Stimulated activated CD8-positive, alpha-beta memory T cell treated with anti-CD3 and anti-CD28 coated beads, Interleukin-7, amount 100 ng/mL, for 24 hours (primary cell): ENCODE data around the gene KBTBD13.
A peak's percentile ranks its signal among the peaks of the same experiment; 100 is the strongest.
"Not testable (repeated sequence)": the region's sequence is repeated elsewhere in the genome, so short reads cannot be mapped to it uniquely, and the experiment has no call there.

ENCODE experiments used
- DNase-seq: peaks from one replicate; pipeline ENCODE4 v3.0.0-alpha.2; 2020; ENCODE audit warnings: low read depth

The KBTBD13 gene

GRCh38 chr15:65076486-65077290 lies at the start of gene KBTBD13:
TSS of gene KBTBD13 (plus strand) at chr15:65076746. CDS start at chr15:65076816, 70 bp downstream.
- no peak for DNase-seq

GRCh38 chr15:65026756-65027155 lies 49.8 kb upstream of the KBTBD13 start:
- DNase-seq, result no peak

GRCh38 chr15:65027593-65027992 lies 49.0 kb upstream of the KBTBD13 start:
- DNase-seq, result no peak

GRCh38 chr15:65028338-65028737 lies 48.2 kb upstream of the KBTBD13 start:
- no peak for DNase-seq

- peak; percentile 93 for DNase-seq
Observed at GRCh38 chr15:65028921-65029735, 47.4 kb upstream of the KBTBD13 start, which contains the start of gene MTFMT. TSS of gene MTFMT (minus strand) at chr15:65029639. CDS start at chr15:65029613, 26 bp downstream.

GRCh38 chr15:65029736-65030208 lies 46.8 kb upstream of the KBTBD13 start:
- no peak for DNase-seq

- no peak for DNase-seq
Observed at GRCh38 chr15:65032801-65033537, 43.6 kb upstream of the KBTBD13 start.

- no peak for DNase-seq
Observed at GRCh38 chr15:65033659-65034269, 42.8 kb upstream of the KBTBD13 start.

- no peak for DNase-seq
Observed at GRCh38 chr15:65034719-65035118, 41.8 kb upstream of the KBTBD13 start.

GRCh38 chr15:65037309-65037708 lies 39.2 kb upstream of the KBTBD13 start:
- no peak for DNase-seq

- no peak for DNase-seq
Observed at GRCh38 chr15:65038428-65038827, 38.1 kb upstream of the KBTBD13 start.

- no peak for DNase-seq
Observed at GRCh38 chr15:65038836-65039235, 37.7 kb upstream of the KBTBD13 start.

GRCh38 chr15:65040461-65040860 lies 36.1 kb upstream of the KBTBD13 start:
- DNase-seq, result no peak

GRCh38 chr15:65041787-65042186 lies 34.8 kb upstream of the KBTBD13 start:
- no peak for DNase-seq

GRCh38 chr15:65042776-65043327 lies 33.7 kb upstream of the KBTBD13 start:
- no peak for DNase-seq

GRCh38 chr15:65044218-65044617 lies 32.3 kb upstream of the KBTBD13 start:
- not testable (repeated sequence) for DNase-seq

GRCh38 chr15:65044724-65045481 lies 31.6 kb upstream of the KBTBD13 start, which contains the start of gene SLC51B:
TSS of gene SLC51B (plus strand) at chr15:65045387. CDS start at chr15:65050005, 4,618 bp downstream.
- DNase-seq, result no peak

- no peak for DNase-seq
Observed at GRCh38 chr15:65048241-65048640, 28.3 kb upstream of the KBTBD13 start.

GRCh38 chr15:65049418-65049840 lies 27.1 kb upstream of the KBTBD13 start:
- peak; percentile 76 for DNase-seq

GRCh38 chr15:65050270-65050669 lies 26.3 kb upstream of the KBTBD13 start:
- no peak for DNase-seq
